HG02973 (cell line): ENCODE results near the gene TDRD12.

Source experiments
- ATAC-seq: cut with Tn5 transposase; IDR thresholded peaks from one replicate; pipeline ENCODE4 v1.9.1; 2021; ENCODE audit warnings: moderate library complexity; ENCODE audit not compliant: unreplicated experiment

Gene TDRD12

DNA sequence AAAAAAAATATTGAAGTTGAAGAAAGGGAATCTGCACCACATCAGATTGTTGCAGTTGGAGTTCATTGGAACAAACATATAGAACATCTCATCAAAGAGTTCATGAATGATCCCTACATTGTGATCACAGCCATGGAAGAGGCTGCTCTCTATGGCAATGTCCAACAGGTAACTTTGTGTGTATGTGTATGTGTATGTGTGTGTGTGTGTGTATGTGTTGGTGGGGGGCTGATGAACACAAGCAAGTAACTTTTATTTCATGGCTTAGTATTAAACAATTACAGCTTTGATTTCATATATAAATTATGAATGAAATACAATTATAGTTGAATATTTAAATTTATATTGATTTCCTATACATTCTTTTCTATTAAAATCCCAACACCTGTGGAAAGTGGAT lies 80.6 kb downstream of the TDRD12 start:
- no peak for ATAC-seq

DNA sequence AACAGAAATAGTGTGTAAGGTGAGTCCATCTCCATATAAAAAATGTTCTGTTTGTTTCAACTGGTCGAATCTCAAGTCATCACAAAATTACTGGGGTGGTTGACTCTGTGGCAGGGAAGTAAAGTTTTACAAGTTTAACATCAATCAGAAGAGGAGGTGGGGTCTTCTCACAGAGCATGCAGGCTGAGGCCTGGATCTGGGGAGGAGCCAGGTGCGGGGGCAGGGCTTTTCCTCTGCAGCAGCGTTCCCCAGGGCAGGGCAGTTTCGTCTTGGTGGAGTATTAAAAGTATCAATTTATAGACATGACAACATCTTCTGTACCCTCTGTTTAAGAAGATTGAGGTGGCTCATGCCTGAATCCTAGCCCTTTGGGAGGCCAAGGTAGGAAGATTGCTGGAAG lies 81.2 kb downstream of the TDRD12 start:
- no peak for ATAC-seq

DNA sequence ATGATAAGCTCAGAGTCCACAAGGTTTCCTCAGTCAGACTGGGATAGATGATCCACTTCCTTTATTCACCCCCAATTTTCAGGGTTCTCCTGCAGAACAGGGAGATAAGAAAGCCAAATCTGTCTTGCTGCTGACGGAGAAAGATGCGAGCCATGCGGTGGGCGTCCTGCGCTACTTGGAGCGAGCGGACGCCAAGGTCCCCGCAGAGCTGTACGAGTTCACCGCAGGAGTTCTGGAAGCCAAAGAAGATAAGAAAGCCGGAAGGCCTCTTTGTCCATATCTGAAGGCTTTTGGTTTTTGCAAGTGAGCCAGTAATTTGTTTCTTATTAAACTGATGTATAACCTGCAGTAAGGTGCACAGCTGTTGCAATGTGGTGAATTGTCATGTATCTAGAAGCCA lies 83.3 kb downstream of the TDRD12 start:
- no peak for ATAC-seq

DNA sequence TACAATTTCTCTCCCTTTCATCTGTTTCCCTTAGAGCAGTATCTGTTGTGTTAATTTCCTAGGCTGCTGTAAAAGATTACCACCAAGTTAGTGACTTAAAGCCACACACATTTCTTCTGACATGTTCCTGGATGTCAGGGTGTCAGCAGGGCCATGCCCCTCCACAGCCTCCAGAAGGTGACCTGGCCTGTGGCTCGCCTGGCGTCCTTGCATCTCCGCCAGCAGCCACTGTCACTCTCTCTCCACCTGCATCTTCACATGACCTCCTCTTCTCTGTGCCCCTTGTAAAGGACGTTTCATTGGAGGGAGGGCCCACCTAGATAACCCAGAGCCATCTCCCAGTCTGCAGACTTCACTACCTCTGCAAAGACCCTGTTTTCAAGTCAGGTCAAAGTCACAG lies 88.7 kb downstream of the TDRD12 start:
- ATAC-seq = no peak

DNA sequence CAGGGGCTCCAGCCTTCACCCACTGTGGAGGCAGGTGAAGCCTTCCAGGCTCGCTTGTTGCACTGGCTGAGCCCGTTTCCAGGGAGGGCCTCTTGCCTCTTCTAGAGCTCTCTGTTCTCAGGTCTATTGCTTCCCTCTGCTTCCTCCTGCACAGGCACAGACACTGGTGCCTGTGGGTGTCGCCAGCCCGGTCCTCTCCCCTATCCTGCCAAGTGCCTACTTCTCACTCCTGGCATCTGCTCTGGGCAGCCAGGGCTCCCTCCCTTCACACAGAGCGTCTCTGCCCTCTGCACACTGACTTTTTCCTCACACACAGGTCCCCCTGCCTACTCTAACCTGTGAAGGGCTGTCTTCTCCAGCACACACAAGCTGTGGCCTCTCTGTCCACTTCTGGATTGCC lies 89.7 kb downstream of the TDRD12 start:
- ATAC-seq = no peak

DNA sequence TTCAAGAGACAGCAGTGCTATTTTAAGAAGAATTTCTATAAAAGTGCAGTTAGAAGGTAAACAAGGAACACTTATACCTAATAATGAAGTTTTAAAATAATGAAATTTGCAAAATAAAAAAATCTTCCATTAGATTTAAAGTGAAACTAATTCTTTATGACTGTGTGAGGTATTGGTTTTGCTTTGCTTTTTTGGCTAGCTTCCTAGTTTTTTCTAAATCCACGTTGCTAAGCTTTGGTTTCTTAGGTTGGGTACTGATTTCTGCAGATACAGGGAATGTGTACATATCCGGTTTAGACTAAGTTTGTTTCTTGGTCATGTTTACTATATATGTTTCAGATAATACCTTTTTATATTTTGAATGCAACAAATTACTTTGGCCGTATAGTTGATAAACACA lies 90.2 kb downstream of the TDRD12 start:
- no peak for ATAC-seq

DNA sequence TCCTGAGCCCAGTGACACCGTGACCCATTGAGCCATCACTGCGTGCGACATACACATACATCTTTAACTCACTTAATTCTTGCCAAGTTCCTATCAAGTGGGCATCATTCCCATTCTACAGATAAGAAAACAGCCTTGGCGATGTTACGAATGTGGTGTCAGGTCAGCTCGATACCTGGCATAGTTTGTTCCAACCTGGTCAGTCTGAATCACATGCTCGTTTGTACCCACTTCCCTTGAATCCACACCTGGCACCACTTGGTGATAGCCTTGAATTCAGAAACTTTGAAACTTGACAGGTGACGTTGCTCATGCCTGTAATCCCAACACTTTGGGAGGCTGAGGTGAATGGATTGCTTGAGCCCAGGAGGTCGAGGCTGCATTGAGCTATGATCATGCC lies 90.9 kb downstream of the TDRD12 start:
- no peak for ATAC-seq

DNA sequence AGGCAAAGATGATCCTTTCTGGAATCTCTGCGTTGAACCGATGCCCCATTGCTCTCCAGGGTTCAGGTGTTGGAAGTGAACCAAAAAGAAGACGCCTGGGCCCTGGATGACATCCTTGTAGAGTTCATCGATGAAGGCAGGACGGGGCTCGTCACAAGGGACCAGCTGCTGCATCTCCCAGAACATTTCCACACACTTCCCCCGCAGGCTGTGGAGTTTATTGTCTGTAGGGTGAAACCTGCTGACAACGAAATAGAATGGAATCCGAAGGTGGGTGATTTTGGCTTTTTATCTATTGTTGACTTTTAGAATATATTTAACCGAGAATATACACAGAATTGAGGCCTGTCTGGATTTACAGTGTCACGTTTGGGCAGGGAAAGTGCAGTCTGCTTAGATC lies 91.6 kb downstream of the TDRD12 start:
- no peak for ATAC-seq

DNA sequence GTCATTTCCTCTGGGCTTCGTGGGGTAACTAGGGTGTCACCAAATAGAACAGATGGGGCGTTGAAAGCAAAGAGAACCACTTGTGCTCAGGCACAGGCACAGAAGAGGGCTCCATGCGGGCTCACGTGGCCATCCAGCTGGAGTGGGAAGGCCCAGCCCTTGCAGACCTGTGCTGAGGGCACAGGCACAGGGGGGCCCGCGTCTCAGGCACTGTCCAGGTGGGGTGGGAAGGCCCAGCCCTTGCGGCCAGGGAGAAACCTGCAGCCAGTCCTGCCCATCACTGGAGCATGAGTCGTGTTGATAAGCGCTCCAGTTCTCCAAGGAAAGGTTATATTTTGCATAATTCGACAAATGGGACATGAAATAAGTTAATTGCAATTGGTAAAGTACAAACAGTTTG lies 92.5 kb downstream of the TDRD12 start:
- no peak for ATAC-seq

DNA sequence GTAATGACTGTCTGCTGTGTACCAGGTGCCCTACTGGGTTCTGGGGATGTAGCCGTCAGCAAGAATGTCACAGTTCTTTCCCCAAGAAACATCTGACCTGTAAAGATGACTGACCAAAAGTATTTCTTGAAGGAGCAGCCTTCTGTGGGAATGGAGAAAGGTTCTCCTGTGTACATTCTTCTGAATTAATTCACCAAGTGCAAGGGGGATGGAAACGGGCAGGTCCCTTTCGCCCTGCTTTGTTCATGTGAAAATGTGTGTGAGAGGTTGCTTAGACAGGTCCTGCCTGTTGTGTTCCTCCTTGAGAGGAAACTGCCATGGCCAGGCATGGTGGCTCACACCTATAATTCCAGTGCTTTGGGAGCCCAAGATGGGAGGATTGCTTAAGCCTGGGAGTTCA lies 93.0 kb downstream of the TDRD12 start:
- ATAC-seq = no peak

DNA sequence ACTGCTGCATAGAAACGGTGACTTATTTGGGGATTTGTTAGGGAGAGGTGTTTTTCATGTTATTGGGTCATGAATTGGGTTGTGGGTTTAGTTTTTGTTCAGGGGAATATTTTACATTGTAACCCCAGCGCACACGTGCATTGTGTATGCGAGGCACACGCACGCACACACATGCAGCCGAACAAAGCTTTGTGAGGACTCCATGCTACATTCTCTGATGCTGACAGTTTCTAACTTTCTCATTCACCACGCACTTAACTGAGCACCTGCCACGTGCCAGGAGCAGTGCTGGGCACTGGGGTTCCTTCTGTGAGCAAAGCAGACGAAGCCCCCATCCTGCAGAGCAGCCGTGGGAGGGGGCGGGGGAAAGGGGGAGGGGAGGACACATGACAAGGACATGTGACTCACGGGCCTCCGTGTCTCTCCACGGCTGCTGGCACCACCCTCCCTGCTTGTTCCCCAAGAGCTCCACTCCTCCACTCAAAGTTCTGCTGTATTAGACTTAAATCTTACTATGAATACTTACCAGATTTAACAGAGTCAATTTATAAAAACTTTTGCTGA lies 94.4 kb downstream of the TDRD12 start:
- ATAC-seq = no peak

DNA sequence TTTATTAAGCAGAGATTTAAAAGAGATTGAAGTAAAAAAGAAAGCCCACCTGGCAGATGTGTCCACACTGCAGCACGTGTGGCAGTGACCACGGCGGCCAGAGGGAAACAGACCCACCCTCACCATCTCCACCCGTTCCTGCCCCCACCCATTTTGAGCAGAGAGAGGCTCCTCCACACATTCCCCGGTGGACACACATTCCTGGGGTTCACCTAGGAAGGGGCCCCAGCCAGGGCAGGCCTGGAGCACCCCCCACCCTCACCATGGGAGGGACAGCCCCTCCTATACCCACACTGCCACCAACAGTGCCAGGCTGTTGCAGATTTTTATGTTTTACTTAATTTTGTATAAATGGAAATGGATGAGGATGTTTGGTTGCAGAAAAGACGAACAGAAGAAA lies 95.1 kb downstream of the TDRD12 start:
- ATAC-seq = no peak

DNA sequence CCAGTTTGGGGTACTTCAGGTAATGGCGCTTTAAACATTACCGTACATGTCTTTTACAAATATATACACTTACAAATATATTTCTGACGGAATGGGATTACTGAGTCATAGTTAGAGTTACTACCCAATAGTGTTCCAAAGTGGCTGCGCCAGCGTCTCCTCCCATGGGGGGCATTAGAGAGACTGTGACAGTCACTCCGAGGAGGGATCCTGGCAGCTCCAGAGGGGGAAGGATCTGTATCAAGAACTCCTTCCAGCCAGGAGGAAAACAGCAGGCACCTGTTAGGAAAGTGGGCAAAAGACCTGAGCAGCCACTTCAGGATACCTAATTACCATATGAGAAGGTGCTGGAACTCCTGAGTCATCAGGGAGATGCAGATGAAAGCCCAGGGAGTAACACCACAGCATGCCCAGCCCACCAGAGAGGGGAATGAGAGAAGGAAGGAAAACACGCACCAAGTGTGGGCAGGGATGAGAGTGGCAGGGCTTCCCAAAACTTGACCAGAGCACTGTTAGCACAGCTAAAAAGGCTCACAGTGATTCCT lies 97.1 kb downstream of the TDRD12 start:
- ATAC-seq = no peak

DNA sequence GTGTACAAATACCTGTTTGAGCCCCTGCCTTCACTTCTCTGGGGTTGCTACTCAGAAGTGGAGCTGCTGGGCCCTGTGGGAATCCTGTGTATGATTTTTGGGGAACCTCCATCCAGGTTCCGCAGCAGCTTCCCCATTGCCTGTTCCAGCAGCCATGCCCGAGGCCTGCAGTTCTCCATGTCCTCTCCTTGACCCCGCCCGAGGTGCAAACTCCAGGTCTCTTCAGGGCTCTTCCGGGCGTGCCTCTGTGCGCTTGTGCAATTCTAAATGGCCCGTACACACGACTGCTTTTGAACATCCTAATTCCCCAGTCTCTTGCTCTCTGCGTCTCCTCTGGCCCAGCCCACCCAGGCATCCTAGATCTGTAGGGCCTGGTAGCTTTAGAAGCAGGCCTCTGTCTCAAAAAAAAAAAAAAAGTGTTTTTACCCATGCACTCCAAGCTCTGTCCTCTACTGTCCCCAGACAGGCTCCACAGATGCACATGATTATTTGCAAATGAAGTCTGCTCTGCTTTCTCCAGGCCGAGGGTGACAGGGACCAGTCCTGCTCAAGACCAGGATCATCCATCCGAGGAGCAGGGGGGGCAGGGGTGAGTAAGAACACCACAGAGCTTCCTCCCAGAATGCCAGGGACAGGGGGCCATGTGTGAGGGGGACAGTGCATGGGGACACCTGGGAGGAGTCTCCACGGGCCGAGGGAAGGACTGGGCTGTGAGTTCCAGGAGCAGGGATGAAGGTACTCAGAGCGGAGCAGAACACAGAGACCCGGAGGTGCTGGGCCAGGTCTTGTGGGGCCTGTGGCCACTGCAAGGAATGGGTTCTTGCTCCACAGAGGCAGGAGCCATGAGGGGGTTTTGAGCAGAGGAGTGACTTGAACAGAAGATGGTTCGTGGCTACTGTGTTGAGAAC lies 98.3 kb downstream of the TDRD12 start:
- ATAC-seq = no peak

DNA sequence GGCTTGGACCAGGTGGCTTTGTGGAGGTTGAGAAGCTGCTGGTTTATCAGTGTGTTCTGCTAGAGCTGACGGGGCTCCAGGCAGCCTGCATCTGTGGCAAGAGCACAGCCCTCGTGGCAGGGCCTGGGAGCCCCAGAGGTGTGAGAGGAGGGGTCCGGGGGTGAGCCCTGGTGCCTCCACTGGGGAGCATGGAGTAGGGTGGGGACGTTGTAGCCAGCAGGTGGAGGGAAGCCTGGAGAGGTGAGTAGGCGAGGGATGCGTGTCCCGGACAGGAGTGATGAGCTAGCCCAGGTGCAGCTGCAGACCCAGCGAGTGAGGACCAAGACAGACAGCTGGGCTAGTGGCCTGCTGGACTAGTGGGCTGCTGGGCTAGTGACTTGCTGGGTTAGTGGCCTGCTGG lies 99.0 kb downstream of the TDRD12 start:
- ATAC-seq = no peak

DNA sequence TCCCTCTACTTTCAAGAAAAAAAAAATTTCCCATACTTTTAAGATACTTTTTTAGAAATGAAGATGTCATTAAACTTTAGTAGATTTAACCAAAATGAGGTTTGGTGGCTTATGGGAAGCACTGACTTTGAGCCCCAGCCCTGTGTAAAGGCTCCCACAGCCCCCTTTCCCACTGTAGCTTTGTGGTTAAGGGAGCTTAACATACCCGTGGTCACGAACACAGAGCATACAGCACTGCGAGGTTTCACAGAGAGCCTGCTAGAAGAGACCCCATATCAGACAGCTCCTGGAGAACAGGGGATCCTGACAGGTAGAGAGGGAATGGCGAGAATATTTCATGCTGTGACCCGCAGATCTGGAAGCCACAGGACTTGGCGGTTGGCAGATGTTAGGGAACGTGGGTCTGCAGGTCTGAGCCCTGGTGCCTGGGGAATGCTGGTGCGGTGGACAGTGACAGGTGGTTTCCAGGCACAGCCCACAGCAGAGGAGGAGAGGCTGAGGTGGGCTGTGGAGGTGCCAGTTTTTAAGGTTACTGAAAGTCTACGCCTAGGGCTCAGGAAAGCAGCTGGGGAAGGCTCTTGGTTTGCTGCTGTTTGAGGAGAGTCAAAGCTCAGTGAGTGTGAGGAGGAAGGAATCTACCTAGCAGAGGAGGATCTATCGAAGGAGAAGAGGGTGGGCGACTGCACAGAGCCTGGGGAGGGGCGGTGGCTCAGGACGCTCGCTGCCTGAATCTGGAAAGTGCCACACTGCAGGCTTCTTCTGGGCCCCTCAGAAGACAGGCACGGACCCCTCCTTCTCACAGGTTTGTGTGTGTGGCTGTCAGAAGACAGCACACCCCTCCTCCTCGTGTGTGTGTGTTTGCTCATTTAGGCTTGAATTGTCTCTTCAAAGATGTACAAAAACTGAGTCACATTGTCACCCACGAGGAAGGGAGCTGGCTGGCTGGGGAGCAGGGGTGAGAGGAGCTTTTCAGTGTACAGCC lies 100.1 kb downstream of the TDRD12 start:
- ATAC-seq = no peak

DNA sequence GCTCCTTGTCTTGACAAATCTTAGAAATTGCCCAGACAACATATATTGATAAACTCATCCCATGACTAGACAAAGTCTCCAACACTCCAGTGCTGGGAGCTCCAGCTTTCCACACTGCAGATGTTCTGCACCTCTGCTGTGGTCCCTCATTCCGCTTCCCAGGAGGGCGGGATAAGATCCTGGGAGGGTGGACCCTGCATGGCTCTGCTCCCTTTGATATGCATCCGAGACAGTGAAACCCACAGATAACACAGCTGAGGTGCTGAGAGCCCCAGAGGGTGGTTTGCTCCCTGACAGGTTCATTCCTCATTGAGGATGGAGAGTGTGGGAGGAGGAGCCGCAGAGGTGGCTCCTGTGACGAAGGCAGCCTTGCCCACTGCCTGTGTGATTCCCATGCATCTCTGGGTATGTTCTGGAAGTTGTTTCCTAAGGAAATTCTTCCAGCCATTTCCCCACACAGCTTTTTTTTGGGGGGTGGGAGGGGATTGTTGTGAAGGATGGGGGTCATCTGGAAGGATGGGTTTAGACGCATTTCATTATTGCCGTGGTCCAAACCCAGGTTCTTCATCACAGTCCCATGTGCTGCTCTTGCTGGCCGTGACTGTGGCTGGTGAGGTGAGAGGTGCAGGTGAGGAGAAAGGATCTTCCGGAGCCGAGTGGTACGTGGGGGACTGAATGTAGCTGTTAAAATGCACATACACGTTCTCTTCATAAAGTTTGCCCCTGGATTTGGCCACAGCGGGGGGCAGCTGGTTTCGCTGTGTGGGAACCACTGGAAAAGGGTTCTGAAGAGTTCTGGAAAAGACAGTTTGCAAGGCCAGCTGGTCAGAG lies 103.6 kb downstream of the TDRD12 start:
- ATAC-seq = no peak

DNA sequence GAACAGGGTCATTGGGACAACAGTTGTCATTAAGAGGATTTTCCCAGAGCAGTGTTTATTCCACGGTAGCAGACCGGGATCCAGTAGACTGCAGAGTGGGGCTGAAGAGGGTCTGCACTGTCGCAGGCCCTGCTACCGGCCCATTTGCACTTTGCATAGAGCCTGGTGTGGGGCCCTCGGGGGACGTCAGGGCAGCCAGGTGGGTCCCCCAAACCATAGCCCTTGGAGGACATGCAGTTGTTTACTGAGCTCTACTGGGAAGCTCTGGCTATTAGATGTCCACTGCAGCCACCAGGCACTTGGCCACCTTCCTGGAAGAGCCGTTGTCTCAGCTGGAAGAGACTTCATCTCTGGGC lies 104.2 kb downstream of the TDRD12 start:
- ATAC-seq = no peak

DNA sequence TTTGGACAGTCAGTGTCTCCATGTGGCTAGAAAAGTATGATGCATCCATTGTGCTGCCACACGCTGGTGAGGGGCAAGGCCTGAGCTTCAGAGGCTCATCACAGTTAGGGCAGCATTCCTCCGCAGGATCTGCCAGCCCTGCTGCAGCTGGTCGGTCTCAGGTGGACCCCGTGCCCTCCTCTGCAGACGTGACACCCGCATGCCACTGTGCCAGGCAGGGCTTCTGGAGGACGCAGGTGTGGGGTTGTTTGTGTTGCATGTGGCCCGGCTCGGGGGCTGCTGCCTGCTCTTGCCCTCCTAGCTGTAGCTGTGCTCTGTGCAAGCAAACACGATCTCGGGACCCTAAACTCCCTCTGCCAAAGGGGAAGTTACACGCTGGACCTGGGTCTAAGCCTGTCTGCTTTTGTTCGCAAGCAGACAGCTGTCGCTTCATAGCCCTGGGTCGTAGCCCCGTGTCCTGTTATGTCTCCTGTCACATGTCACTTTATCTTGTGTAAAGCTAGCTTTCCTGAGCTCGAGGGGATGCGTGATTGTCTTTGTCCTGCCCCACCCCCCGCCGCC lies 104.7 kb downstream of the TDRD12 start:
- no peak for ATAC-seq

DNA sequence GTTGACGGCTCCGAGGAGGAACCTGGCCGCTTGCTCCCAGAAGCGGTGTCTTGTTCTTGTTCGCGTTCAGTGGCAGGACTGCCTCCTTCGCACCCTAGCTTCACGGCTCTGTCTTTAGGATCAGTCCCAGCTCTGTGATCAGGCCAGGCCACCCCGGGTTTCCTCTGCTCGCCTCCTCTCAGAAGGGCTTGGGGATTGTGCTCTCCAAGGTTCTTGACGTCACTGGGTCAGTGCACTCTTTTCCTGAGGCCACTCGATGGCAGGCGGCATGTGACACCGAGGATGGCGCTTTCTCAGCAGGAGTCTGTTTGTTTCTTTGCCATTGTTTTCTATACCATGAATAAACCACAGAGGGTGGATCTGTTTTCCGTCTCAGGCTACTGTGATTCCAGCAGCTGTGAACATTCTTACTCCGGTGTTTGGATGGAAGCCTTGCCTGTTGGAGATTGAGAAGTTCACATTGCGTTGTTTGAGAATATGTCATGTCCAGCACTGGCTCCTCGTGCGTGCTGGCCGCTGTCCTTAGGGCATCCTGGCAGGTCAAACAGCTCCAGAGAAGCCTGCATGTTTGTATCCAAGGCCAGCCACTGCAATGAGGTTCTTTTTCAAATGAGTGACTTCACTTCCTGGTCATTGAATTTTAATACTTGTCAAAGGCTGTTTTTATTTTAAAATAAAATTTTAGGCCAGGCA lies 105.5 kb downstream of the TDRD12 start:
- no peak for ATAC-seq
